WTC11 (cell line): Measurements from ENCODE around the gene CAMKMT. TPM values are rescaled to one million over a fixed set of nuclear protein-coding genes. Genes with fewer than 3 reads are reported as not detected.

ENCODE experiments used
- ATAC-seq: fragments of 200-7000 bp; cut with Tn5 transposase; 2 replicates; pipeline ENCODE4 v1.10.0; 2021; ENCODE audit warnings: mild to moderate bottlenecking, moderate library complexity
- CTCF ChIA-PET: fragments of 300-600 bp; sonication (Branson Sonifier 250); formaldehyde crosslinking; loops from one replicate; lab custom pipeline; 2021; ENCODE audit warnings: antibody characterized with exemption; lab: Charles Lee
- POLR2A ChIA-PET: fragments of 350-600 bp; sonication (Branson Sonifier 250); formaldehyde crosslinking; loops from one replicate; lab custom pipeline; 2021; ENCODE audit warnings: antibody characterized with exemption; lab: Charles Lee
- DNase-seq: peaks from one replicate; pipeline ENCODE4 v3.0.0; 2021; ENCODE audit warnings: low spot score
- H3K27ac Mint-ChIP-seq: 2 replicates; pipeline ENCODE4 v1.8.0; 2021; ENCODE audit warnings: mixed read lengths
- H3K27me3 Mint-ChIP-seq: 2 replicates; pipeline ENCODE4 v1.8.0; 2021; ENCODE audit warnings: low read depth, mild to moderate bottlenecking, moderate library complexity, mixed read lengths
- H3K36me3 Mint-ChIP-seq: 2 replicates; pipeline ENCODE4 v1.8.0; 2021; ENCODE audit warnings: mixed read lengths
- H3K4me1 Mint-ChIP-seq: 2 replicates; pipeline ENCODE4 v1.8.0; 2022; ENCODE audit warnings: mixed read lengths
- H3K4me3 Mint-ChIP-seq: 2 replicates; pipeline ENCODE4 v1.8.0; 2021; ENCODE audit warnings: mild to moderate bottlenecking, moderate library complexity, mixed read lengths
- H3K9me3 Mint-ChIP-seq: 2 replicates; pipeline ENCODE4 v1.8.0; 2021; ENCODE audit warnings: mixed read lengths
- CREB1 ChIP-seq: sonication (generic); formaldehyde crosslinking; IDR thresholded peaks from 2 replicates; pipeline ENCODE4 v1.8.0; 2023; ENCODE audit warnings: mild to moderate bottlenecking, missing genetic modification reagents
- CREM ChIP-seq: sonication (generic); formaldehyde crosslinking; IDR thresholded peaks from 2 replicates; pipeline ENCODE4 v1.8.1; 2022; ENCODE audit warnings: mild to moderate bottlenecking, missing genetic modification reagents, moderate library complexity
- CTCF ChIP-seq: fragments of 200-600 bp; IDR thresholded peaks from 2 replicates; pipeline ENCODE4 v1.8.0; 2022; ENCODE audit warnings: antibody characterized with exemption
- MLX ChIP-seq: sonication (generic); formaldehyde crosslinking; IDR thresholded peaks from 2 replicates; pipeline ENCODE4 v1.8.1; 2023; ENCODE audit warnings: mild to moderate bottlenecking, missing genetic modification reagents, moderate library complexity
- PRDM15 ChIP-seq: sonication (generic); formaldehyde crosslinking; IDR thresholded peaks from 2 replicates; pipeline ENCODE4 v1.8.0; 2022; ENCODE audit warnings: missing genetic modification reagents
- PRRX2 ChIP-seq: fragments of 250-450 bp; sonication (Bioruptor Pico); IDR thresholded peaks from 2 replicates; pipeline ENCODE4 v1.8.0; 2021; ENCODE audit warnings: mild to moderate bottlenecking
- RELA ChIP-seq: sonication (generic); formaldehyde crosslinking; IDR thresholded peaks from 2 replicates; pipeline ENCODE4 v1.8.1; 2022; ENCODE audit warnings: missing genetic modification reagents, mild to moderate bottlenecking, borderline replicate concordance
- RORB ChIP-seq: fragments of 250-450 bp; sonication (Bioruptor Pico); IDR thresholded peaks from 2 replicates; pipeline ENCODE4 v1.9.0; 2021; ENCODE audit warnings: mild to moderate bottlenecking
- SMAD3 ChIP-seq: sonication (generic); formaldehyde crosslinking; IDR thresholded peaks from 2 replicates; pipeline ENCODE4 v1.8.0; 2022; ENCODE audit warnings: missing genetic modification reagents, mild to moderate bottlenecking, borderline replicate concordance
- SOX15 ChIP-seq: fragments of 250-450 bp; sonication (Bioruptor Pico); IDR thresholded peaks from 2 replicates; pipeline ENCODE4 v1.9.0; 2021; ENCODE audit warnings: mild to moderate bottlenecking
- STAT6 ChIP-seq: sonication (generic); formaldehyde crosslinking; conservative IDR thresholded peaks from 2 replicates; pipeline ENCODE4 v1.8.1; 2023; ENCODE audit warnings: mild to moderate bottlenecking, low read depth, missing genetic modification reagents, moderate library complexity
- TEAD1 ChIP-seq: sonication (generic); formaldehyde crosslinking; IDR thresholded peaks from 2 replicates; pipeline ENCODE4 v1.8.0; 2022; ENCODE audit warnings: mild to moderate bottlenecking, missing genetic modification reagents
- USF1 ChIP-seq: sonication (generic); formaldehyde crosslinking; IDR thresholded peaks from 2 replicates; pipeline ENCODE4 v1.8.0; 2022; ENCODE audit warnings: mild to moderate bottlenecking, missing genetic modification reagents
- ZNF138 ChIP-seq: sonication (generic); formaldehyde crosslinking; conservative IDR thresholded peaks from 2 replicates; pipeline ENCODE4 v1.8.1; 2022; ENCODE audit warnings: mild to moderate bottlenecking, moderate library complexity, missing genetic modification reagents
- ZNF281 ChIP-seq: sonication (generic); formaldehyde crosslinking; IDR thresholded peaks from 2 replicates; pipeline ENCODE4 v1.8.0; 2023; ENCODE audit warnings: mild to moderate bottlenecking, missing genetic modification reagents
- ZNF425 ChIP-seq: fragments of 250-450 bp; sonication (Bioruptor Pico); conservative IDR thresholded peaks from 2 replicates; pipeline ENCODE4 v1.9.0; 2021; ENCODE audit warnings: mild to moderate bottlenecking
- ZNF671 ChIP-seq: fragments of 250-450 bp; sonication (Bioruptor Pico); IDR thresholded peaks from 2 replicates; pipeline ENCODE4 v1.8.0; 2021; ENCODE audit warnings: mild to moderate bottlenecking
- total RNA-seq: library from RNA; stranded (reverse); gene quantifications from 3 replicates; pipeline ENCODE4 v1.2.3, GENCODE V29; 2021

Gene CAMKMT
- total RNA-seq, 1 experiment from 2014 or later = 20.6 TPM

- ATAC-seq (no peak), DNase-seq (no peak)
- POLR2A ChIA-PET = interaction anchor here (0.5 to 3.6 kb wide), 3 partner anchors 10 to 385 kb away, joined by 5 to 26 read pairs (median 7); no protein-coding TSS in a partner anchor
- Mint-ChIP-seq H3K9me3 (no peaks in the 10 kb centered on the region), H3K4me1 (peaks cover 63% of the 10 kb centered on the region), H3K36me3 (no peaks in the 10 kb centered on the region), H3K27ac (peak overlapping the region; percentile 98), H3K4me3 (0 out of 2 replicates have a peak overlapping the region, but pooled peaks have one; percentile 80), H3K27me3 (peaks cover 28% of the 10 kb centered on the region)
- CTCF ChIA-PET = interaction anchor here (0.5 to 1.0 kb wide), 2 partner anchors 10 to 26 kb away, joined by 3 read pairs; no protein-coding TSS in a partner anchor
- no peak for TF ChIP-seq PRDM15 (CRISPR knock-in tag)
- TF ChIP-seq STAT6 = no peak
- no peak for TF ChIP-seq CTCF
- TF ChIP-seq USF1 (CRISPR knock-in tag) = no peak
- no peak for TF ChIP-seq TEAD1 (CRISPR knock-in tag)
- no peak for TF ChIP-seq PRRX2 (CRISPR knock-in tag)
- TF ChIP-seq MLX (CRISPR knock-in tag) = no peak
- TF ChIP-seq CREB1 (CRISPR knock-in tag) = no peak
- no peak for TF ChIP-seq CREM
- no peak for TF ChIP-seq SMAD3 (CRISPR knock-in tag)
- no peak for TF ChIP-seq RELA (CRISPR knock-in tag)
- no peak for TF ChIP-seq ZNF425 (CRISPR knock-in tag)
- no peak for TF ChIP-seq ZNF281 (CRISPR knock-in tag)
- no peak for TF ChIP-seq ZNF138 (CRISPR knock-in tag)
- TF ChIP-seq SOX15 (CRISPR knock-in tag) = no peak
- TF ChIP-seq RORB (CRISPR knock-in tag) = no peak
- TF ChIP-seq ZNF671 (CRISPR knock-in tag) = no peak
These were observed 438.0 kb downstream of the CAMKMT start for GRCh38 chr2:44799754-44800153.
